ENCODE data around the gene URB2. TPM values are rescaled to one million over a fixed set of nuclear protein-coding genes. Genes with fewer than 3 reads are reported as not detected.

Gene URB2
- total RNA-seq, 1 donor from 2014 or later, result 9.7 TPM

DNA sequence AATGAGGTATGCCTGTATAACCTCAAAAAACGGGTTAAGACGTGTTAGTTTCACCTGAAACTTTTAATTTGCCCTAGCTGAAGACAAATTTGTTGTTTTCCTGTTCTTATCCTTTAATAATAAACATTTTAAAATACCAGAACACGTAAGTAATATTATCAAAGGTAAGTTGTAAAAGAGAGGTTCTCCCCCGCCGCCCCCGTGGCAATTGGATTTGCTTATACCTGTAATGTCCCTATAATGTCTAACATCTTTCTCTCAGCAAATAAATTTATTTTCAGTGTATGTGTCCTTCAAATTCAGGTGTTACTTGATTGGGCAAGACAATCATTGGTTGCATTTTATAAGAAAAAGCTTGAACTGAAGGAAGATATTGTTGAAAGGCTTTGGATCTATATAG is 5.9 kb downstream of the URB2 start:
- peaks cover 7% of the 10 kb centered on the region for H3K4me1 ChIP-seq (ENCODE audit: insufficient read depth, low read length)
- no peak overlapping the region for H3K4me3 ChIP-seq (ENCODE audit: insufficient read depth, low read depth, low read length)
- H4K20me1 ChIP-seq (ENCODE audit: insufficient read depth, low read length), result peaks cover 60% of the 10 kb centered on the region
- no peak overlapping the region for H2AFZ ChIP-seq (ENCODE audit: low read depth, low read length)
- peaks cover 61% of the 10 kb centered on the region for H3K79me2 ChIP-seq (ENCODE audit: insufficient read depth, low read length)
- H3K27ac ChIP-seq (ENCODE audit: low read depth, low read length), result no peak overlapping the region
- Mint-ChIP-seq H3K36me3 (ENCODE audit: low read depth, unreplicated experiment) (peaks cover 12% of the 10 kb centered on the region), H3K9me3 (ENCODE audit: unreplicated experiment) (no peaks in the 10 kb centered on the region), H3K27me3 (ENCODE audit: low read depth, unreplicated experiment) (no peaks in the 10 kb centered on the region), H3K4me1 (ENCODE audit: low read depth, unreplicated experiment) (peaks cover 4% of the 10 kb centered on the region), H3K27ac (ENCODE audit: unreplicated experiment) (no peak overlapping the region), H3K4me3 (ENCODE audit: unreplicated experiment) (no peak overlapping the region)
- no peaks in the 10 kb centered on the region for H3K9me3 ChIP-seq (ENCODE audit: insufficient read depth, low read depth, low read length)
- no peak overlapping the region for H3K9ac ChIP-seq (ENCODE audit: low read length)
- H3K27me3 ChIP-seq (ENCODE audit: insufficient read depth, low read length), result no peaks in the 10 kb centered on the region
- no peak overlapping the region for H3K4me2 ChIP-seq (ENCODE audit: low read length)
- DNase-seq (ENCODE audit: low read depth) (no peak), FAIRE-seq (no peak)
- TF ChIP-seq, protein P1, sequence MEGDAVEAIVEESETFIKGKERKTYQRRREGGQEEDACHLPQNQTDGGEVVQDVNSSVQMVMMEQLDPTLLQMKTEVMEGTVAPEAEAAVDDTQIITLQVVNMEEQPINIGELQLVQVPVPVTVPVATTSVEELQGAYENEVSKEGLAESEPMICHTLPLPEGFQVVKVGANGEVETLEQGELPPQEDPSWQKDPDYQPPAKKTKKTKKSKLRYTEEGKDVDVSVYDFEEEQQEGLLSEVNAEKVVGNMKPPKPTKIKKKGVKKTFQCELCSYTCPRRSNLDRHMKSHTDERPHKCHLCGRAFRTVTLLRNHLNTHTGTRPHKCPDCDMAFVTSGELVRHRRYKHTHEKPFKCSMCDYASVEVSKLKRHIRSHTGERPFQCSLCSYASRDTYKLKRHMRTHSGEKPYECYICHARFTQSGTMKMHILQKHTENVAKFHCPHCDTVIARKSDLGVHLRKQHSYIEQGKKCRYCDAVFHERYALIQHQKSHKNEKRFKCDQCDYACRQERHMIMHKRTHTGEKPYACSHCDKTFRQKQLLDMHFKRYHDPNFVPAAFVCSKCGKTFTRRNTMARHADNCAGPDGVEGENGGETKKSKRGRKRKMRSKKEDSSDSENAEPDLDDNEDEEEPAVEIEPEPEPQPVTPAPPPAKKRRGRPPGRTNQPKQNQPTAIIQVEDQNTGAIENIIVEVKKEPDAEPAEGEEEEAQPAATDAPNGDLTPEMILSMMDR (IDR thresholded peaks at IDR 0.05; ENCODE audit: insufficient read depth, low read depth, low read length), result no peak
- TF ChIP-seq EZH2 (IDR thresholded peaks at IDR 0.05; ENCODE audit: insufficient read depth, low read length), result no peak
- H3K36me3 ChIP-seq (ENCODE audit: insufficient read depth, low read length), result peaks cover 24% of the 10 kb centered on the region

DNA sequence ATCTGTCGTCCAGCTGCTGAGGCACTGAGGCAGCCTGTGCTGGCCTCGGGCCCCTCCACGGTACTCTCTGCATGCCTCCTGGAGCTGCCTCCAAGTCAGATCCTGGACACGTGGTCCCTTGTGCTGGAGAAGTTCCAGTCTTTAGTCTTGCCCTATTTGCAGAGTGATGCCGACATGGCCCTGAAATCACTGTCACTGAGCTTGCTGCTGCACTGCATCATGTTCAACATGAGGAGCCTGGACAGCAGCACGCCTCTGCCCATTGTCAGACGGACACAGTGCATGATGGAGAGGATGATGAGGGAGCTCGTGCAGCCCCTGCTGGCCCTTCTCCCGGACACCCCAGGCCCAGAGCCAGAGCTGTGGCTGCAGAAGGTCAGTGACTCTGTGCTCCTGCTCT is 10.0 kb downstream of the URB2 start:
- Histone ChIP-seq H4K20me1 (ENCODE audit: insufficient read depth, low read length) (peaks cover 47% of the 10 kb centered on the region), H3K9ac (ENCODE audit: low read length) (no peak overlapping the region), H3K4me1 (ENCODE audit: insufficient read depth, low read length) (no peaks in the 10 kb centered on the region), H3K27me3 (ENCODE audit: insufficient read depth, low read length) (no peaks in the 10 kb centered on the region), H2AFZ (ENCODE audit: low read depth, low read length) (no peak overlapping the region), H3K79me2 (ENCODE audit: insufficient read depth, low read length) (peaks cover 47% of the 10 kb centered on the region), H3K4me3 (ENCODE audit: insufficient read depth, low read depth, low read length) (no peak overlapping the region), H3K9me3 (ENCODE audit: insufficient read depth, low read depth, low read length) (no peaks in the 10 kb centered on the region), H3K36me3 (ENCODE audit: insufficient read depth, low read length) (peaks cover 33% of the 10 kb centered on the region), H3K27ac (ENCODE audit: low read depth, low read length) (no peak overlapping the region), H3K4me2 (ENCODE audit: low read length) (no peak overlapping the region)
- no peaks in the 10 kb centered on the region for H3K9me3 Mint-ChIP-seq (ENCODE audit: unreplicated experiment)
- H3K27me3 Mint-ChIP-seq (ENCODE audit: low read depth, unreplicated experiment), result no peaks in the 10 kb centered on the region
- no peak overlapping the region for H3K27ac Mint-ChIP-seq (ENCODE audit: unreplicated experiment)
- no peaks in the 10 kb centered on the region for H3K4me1 Mint-ChIP-seq (ENCODE audit: low read depth, unreplicated experiment)
- H3K4me3 Mint-ChIP-seq (ENCODE audit: unreplicated experiment), result no peak overlapping the region
- FAIRE-seq (no peak), DNase-seq (ENCODE audit: low read depth) (no peak)
- H3K36me3 Mint-ChIP-seq (ENCODE audit: low read depth, unreplicated experiment), result peaks cover 19% of the 10 kb centered on the region
- TF ChIP-seq, protein P1 (IDR thresholded peaks at IDR 0.05; ENCODE audit: insufficient read depth, low read depth, low read length), result no peak
- TF ChIP-seq EZH2 (IDR thresholded peaks at IDR 0.05; ENCODE audit: insufficient read depth, low read length), result no peak

DNA sequence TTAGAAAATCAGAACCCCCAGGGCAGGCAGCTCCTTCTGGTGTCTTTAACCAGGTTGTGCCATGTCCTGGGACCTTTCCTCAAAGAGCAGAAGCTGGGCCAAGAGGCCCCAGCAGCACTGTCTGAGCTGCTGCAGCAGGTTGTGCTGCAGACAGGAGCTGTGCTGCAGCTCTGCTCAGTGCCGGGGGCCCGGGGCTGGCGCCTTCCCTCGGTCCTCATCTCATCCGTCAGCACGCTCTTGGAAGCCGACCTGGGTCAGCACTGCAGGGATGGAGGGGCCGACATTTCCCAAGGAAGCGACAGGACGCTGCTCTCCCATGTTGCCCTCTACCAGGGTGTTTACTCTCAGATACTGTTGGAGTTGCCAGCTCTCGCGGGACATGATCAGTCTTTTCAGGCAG is 11.7 kb downstream of the URB2 start:
- Mint-ChIP-seq H3K27ac (ENCODE audit: unreplicated experiment) (no peak overlapping the region), H3K27me3 (ENCODE audit: low read depth, unreplicated experiment) (no peaks in the 10 kb centered on the region), H3K4me1 (ENCODE audit: low read depth, unreplicated experiment) (no peaks in the 10 kb centered on the region), H3K4me3 (ENCODE audit: unreplicated experiment) (no peak overlapping the region), H3K36me3 (ENCODE audit: low read depth, unreplicated experiment) (peaks cover 26% of the 10 kb centered on the region), H3K9me3 (ENCODE audit: unreplicated experiment) (no peaks in the 10 kb centered on the region)
- Histone ChIP-seq H3K4me1 (ENCODE audit: insufficient read depth, low read length) (no peaks in the 10 kb centered on the region), H3K27ac (ENCODE audit: low read depth, low read length) (no peak overlapping the region), H3K27me3 (ENCODE audit: insufficient read depth, low read length) (no peaks in the 10 kb centered on the region), H3K9ac (ENCODE audit: low read length) (no peak overlapping the region), H4K20me1 (ENCODE audit: insufficient read depth, low read length) (peaks cover 54% of the 10 kb centered on the region), H2AFZ (ENCODE audit: low read depth, low read length) (no peak overlapping the region), H3K36me3 (ENCODE audit: insufficient read depth, low read length) (peaks cover 33% of the 10 kb centered on the region), H3K79me2 (ENCODE audit: insufficient read depth, low read length) (peaks cover 49% of the 10 kb centered on the region), H3K9me3 (ENCODE audit: insufficient read depth, low read depth, low read length) (no peaks in the 10 kb centered on the region), H3K4me3 (ENCODE audit: insufficient read depth, low read depth, low read length) (no peak overlapping the region), H3K4me2 (ENCODE audit: low read length) (no peak overlapping the region)
- DNase-seq (ENCODE audit: low read depth) (no peak), FAIRE-seq (no peak)
- no peak for TF ChIP-seq EZH2 (IDR thresholded peaks at IDR 0.05; ENCODE audit: insufficient read depth, low read length)
- TF ChIP-seq, protein P1 (IDR thresholded peaks at IDR 0.05; ENCODE audit: insufficient read depth, low read depth, low read length), result no peak
